ENCODE data around the gene CSMD2.

Gene CSMD2

DNA sequence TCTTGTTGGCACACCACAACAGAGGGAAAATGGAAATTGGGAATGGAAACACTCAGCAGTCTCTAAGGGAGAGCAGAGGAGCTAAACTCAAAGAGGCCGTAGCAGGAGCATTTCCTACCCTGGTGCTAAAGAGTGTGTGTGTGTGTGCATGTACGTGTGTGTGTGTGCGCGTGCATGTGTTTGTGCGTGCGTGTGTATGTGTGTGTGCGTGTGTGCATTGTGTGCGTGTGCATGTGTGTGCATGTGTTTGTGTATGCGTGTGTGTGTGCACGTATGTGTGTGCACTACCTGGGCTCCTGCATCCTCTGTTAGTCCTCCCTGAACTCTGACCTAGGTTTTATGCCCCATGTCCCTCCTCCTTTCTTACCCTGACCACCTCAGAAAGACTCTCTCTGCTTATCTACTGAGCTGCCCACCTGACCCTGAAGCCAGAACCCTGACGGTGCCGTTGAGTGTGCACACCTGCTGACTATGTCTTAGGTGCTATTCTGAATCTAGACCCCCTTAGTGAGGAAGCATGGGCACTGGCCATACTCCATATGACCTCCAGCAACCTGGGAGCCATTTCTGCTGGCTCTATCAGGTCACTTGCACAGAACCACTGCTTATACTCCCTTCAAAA lies 458.3 kb downstream of the CSMD2 start (continued):
- TF ChIP-seq, protein P1, sequence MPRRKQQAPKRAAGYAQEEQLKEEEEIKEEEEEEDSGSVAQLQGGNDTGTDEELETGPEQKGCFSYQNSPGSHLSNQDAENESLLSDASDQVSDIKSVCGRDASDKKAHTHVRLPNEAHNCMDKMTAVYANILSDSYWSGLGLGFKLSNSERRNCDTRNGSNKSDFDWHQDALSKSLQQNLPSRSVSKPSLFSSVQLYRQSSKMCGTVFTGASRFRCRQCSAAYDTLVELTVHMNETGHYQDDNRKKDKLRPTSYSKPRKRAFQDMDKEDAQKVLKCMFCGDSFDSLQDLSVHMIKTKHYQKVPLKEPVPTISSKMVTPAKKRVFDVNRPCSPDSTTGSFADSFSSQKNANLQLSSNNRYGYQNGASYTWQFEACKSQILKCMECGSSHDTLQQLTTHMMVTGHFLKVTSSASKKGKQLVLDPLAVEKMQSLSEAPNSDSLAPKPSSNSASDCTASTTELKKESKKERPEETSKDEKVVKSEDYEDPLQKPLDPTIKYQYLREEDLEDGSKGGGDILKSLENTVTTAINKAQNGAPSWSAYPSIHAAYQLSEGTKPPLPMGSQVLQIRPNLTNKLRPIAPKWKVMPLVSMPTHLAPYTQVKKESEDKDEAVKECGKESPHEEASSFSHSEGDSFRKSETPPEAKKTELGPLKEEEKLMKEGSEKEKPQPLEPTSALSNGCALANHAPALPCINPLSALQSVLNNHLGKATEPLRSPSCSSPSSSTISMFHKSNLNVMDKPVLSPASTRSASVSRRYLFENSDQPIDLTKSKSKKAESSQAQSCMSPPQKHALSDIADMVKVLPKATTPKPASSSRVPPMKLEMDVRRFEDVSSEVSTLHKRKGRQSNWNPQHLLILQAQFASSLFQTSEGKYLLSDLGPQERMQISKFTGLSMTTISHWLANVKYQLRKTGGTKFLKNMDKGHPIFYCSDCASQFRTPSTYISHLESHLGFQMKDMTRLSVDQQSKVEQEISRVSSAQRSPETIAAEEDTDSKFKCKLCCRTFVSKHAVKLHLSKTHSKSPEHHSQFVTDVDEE (CRISPR knock-in tag; IDR thresholded peaks at IDR 0.05), result no peak
- TF ChIP-seq SNAI2 (CRISPR knock-in tag; IDR thresholded peaks at IDR 0.05) (no peak), ZNF565 (CRISPR knock-in tag; conservative IDR thresholded peaks at IDR 0.05; ENCODE audit: low read depth) (no peak), OSR1 (CRISPR knock-in tag; IDR thresholded peaks at IDR 0.05) (no peak), BACH2 (CRISPR knock-in tag; IDR thresholded peaks at IDR 0.05; ENCODE audit: borderline replicate concordance) (no peak), ZFP3 (CRISPR knock-in tag; IDR thresholded peaks at IDR 0.05) (no peak), TCF4 (CRISPR knock-in tag; IDR thresholded peaks at IDR 0.05; ENCODE audit: borderline replicate concordance) (no peak), ZFP30 (CRISPR knock-in tag; IDR thresholded peaks at IDR 0.05) (no peak)
- TF ChIP-seq, protein P2, sequence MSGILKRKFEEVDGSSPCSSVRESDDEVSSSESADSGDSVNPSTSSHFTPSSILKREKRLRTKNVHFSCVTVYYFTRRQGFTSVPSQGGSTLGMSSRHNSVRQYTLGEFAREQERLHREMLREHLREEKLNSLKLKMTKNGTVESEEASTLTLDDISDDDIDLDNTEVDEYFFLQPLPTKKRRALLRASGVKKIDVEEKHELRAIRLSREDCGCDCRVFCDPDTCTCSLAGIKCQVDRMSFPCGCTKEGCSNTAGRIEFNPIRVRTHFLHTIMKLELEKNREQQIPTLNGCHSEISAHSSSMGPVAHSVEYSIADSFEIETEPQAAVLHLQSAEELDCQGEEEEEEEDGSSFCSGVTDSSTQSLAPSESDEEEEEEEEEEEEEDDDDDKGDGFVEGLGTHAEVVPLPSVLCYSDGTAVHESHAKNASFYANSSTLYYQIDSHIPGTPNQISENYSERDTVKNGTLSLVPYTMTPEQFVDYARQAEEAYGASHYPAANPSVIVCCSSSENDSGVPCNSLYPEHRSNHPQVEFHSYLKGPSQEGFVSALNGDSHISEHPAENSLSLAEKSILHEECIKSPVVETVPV (CRISPR knock-in tag; IDR thresholded peaks at IDR 0.05), result no peak

DNA sequence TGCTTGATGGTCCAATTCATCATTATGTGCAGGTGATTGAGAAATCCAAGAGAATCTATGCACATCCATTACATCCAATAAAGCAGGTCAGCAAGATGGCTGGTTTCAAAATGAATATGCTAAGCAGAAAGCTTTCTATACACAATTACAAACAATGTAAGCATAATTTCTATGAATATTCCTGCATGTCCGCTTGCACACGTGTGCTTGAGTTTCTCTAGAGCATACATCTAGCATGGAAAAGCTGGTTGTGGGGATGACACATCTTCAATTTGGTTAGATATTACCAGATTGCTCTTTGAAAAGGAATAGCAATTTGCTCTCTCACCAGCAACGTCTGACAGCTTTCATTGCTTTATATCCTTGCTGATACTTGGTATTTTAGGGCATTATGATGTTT lies 461.6 kb downstream of the CSMD2 start:
- ATAC-seq, result no peak
- TF ChIP-seq SNAI2 (CRISPR knock-in tag; IDR thresholded peaks at IDR 0.05) (no peak), OSR1 (CRISPR knock-in tag; IDR thresholded peaks at IDR 0.05) (no peak), BACH2 (CRISPR knock-in tag; IDR thresholded peaks at IDR 0.05; ENCODE audit: borderline replicate concordance) (no peak), PPARA (CRISPR knock-in tag; IDR thresholded peaks at IDR 0.05; ENCODE audit: borderline replicate concordance) (no peak), ESRRG (CRISPR knock-in tag; IDR thresholded peaks at IDR 0.05) (no peak), ZC3H10 (CRISPR knock-in tag; IDR thresholded peaks at IDR 0.05) (no peak), ZNF8 (CRISPR knock-in tag; IDR thresholded peaks at IDR 0.05) (no peak), ZFP30 (CRISPR knock-in tag; IDR thresholded peaks at IDR 0.05) (no peak), GLIS3 (CRISPR knock-in tag; IDR thresholded peaks at IDR 0.05) (no peak), ZNF565 (CRISPR knock-in tag; conservative IDR thresholded peaks at IDR 0.05; ENCODE audit: low read depth) (no peak), ISL1 (CRISPR knock-in tag; IDR thresholded peaks at IDR 0.05) (no peak)
- TF ChIP-seq, protein P1 (CRISPR knock-in tag; IDR thresholded peaks at IDR 0.05), result no peak
- TF ChIP-seq, protein P2 (CRISPR knock-in tag; IDR thresholded peaks at IDR 0.05), result no peak
- TF ChIP-seq, protein P3, sequence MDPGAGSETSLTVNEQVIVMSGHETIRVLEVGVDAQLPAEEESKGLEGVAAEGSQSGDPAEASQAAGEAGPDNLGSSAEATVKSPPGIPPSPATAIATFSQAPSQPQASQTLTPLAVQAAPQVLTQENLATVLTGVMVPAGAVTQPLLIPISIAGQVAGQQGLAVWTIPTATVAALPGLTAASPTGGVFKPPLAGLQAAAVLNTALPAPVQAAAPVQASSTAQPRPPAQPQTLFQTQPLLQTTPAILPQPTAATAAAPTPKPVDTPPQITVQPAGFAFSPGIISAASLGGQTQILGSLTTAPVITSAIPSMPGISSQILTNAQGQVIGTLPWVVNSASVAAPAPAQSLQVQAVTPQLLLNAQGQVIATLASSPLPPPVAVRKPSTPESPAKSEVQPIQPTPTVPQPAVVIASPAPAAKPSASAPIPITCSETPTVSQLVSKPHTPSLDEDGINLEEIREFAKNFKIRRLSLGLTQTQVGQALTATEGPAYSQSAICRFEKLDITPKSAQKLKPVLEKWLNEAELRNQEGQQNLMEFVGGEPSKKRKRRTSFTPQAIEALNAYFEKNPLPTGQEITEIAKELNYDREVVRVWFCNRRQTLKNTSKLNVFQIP (CRISPR knock-in tag; IDR thresholded peaks at IDR 0.05; ENCODE audit: borderline replicate concordance, low read depth), result no peak
- TF ChIP-seq, protein P4, sequence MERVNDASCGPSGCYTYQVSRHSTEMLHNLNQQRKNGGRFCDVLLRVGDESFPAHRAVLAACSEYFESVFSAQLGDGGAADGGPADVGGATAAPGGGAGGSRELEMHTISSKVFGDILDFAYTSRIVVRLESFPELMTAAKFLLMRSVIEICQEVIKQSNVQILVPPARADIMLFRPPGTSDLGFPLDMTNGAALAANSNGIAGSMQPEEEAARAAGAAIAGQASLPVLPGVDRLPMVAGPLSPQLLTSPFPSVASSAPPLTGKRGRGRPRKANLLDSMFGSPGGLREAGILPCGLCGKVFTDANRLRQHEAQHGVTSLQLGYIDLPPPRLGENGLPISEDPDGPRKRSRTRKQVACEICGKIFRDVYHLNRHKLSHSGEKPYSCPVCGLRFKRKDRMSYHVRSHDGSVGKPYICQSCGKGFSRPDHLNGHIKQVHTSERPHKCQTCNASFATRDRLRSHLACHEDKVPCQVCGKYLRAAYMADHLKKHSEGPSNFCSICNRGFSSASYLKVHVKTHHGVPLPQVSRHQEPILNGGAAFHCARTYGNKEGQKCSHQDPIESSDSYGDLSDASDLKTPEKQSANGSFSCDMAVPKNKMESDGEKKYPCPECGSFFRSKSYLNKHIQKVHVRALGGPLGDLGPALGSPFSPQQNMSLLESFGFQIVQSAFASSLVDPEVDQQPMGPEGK (CRISPR knock-in tag; IDR thresholded peaks at IDR 0.05; ENCODE audit: borderline replicate concordance), result no peak

Data from SK-N-SH treated with all-trans-retinoic acid at 6 μM for 48 hours (cell line).